Activated CD8-positive, alpha-beta memory T cell treated with anti-CD3 and anti-CD28 coated beads for 1 hour (primary cell): ENCODE measurements around the gene MARCHF3.
"Not testable (repeated sequence)": the region's sequence is repeated elsewhere in the genome, so short reads cannot be mapped to it uniquely, and the experiment has no call there.

Source experiments
- DNase-seq, 2 donors: peaks; one replicate each; pipeline ENCODE4 v3.0.0-alpha.2; 2020; ENCODE audit warnings: low read depth in 1 of 2; ENCODE audit errors: extremely low read depth in 1 of 2

MARCHF3 gene

DNA sequence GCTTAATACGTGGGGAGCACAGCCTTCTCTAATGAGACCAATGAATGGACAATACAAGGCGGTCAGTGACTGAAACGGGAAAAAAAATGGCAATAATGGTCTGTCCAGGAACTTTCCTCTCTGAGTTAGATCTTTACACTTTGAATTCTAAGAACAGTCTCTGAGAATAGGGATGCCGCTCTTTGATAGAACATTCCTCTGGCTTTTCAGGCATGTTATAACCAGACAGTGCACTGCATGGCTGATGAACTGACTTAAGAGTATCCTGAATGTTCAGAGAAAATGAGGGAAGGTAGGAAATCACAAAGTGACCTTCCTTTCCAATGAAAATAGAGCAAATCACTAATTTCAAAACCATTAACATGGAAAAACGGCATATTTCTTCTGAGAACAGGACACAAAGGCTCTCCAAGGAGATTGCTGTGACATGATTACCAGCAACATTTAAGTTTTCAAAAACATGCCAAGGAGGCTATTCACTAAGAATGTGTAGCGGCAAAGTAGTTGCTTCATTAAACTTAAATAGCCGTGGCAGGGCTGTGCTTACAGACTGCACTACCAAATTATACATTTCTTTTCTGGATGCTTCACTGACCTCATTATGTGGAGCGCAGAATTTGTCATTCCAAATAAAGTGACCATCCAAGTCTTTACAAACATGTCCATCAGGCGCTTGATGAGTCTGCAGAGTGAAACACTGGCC is 105.9 kb downstream of the MARCHF3 start:
- DNase-seq = no peak

DNA sequence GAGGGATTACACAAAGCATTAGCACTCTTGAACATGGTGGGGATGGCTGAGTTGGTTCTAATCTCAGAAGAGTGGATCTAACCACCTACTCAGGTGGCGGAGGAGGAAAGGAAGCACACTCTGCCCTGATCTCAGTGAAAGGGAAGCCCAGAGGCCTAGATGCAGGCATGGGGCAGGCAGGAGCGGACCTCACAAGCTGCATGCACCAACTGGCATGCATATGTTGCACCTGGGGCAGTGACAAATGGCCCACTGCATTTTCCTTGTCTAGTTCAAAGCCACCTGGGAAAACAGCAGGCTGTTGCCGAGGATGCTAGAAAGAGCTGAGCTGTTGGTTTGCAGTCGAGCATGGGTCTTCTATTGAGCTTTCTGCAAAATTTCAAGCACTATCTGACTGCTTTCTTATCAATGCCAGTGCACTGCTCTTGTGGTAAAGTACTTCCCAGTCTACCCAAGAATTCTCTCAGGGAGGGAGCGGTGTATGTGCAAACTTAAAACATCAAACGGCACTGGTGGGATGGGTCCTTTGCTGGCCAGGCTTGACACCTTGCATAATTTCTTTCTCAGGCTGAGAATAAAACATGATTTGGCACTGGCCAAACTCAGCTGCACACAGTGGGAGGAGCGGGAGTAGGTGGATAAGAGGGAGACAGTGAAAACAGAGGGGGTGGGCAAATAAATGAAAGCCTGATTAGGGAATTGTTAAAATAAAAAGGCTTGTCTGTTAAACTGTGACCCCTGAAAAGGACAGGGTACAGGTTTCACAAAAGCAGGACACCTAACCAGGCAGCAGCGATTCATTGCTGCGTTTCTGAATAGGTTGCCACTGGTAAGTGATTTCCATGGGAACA is 108.9 kb downstream of the MARCHF3 start:
- DNase-seq = no peak

DNA sequence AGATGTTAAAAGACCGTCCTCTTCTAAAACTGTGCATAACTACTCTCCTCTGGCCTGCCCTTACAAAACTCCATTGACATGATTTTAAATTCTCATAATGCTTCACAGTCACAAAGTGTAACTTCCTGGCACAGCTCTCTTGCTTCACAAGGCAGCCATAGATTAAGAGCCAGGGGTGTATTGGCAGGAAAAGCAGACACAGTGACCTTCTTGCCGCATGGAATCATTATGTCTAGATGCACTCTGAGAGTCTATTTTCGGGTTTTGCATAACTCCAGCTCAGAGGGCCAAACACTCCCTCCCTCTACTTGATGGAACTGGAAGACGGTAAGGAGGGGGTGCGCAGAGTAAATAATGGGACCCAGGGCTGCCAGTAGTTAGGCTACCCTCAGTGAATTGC is 110.1 kb downstream of the MARCHF3 start:
- no peak for DNase-seq

DNA sequence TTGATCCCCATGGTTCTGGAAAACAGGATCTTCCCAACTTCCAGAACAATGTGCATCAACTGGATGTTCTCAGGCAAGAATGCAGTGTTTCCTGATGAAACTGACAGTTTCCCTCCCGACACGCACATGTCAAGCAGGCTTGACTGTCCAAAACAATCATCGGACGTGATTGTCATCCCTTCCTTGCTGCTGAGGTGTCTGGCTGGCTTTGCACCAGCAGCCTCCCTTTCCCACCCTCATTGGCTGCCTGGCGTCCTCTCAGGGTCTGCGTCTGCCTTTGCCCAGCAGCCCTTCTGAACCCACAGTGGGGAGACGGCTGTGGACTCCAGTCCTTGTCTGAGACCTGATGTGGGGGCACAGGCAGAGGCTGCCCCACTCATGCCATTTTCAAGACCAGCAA is 110.8 kb downstream of the MARCHF3 start:
- DNase-seq = no peak

DNA sequence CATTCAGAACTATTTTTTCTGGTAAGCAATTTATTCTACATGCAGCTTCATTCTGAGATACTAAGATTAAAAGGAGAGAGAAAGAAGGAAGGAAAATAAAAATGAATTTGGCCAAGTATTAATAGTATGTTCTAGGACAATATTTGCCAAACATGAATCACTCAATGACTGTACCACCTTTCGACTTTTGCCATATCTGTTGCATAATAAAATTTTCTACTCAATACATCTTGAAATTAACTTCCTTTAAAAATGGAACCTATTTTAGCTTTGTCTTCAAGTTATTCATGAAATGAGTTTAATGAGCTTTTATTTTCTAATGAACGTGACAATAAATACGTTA is 111.8 kb downstream of the MARCHF3 start:
- DNase-seq = no peak

DNA sequence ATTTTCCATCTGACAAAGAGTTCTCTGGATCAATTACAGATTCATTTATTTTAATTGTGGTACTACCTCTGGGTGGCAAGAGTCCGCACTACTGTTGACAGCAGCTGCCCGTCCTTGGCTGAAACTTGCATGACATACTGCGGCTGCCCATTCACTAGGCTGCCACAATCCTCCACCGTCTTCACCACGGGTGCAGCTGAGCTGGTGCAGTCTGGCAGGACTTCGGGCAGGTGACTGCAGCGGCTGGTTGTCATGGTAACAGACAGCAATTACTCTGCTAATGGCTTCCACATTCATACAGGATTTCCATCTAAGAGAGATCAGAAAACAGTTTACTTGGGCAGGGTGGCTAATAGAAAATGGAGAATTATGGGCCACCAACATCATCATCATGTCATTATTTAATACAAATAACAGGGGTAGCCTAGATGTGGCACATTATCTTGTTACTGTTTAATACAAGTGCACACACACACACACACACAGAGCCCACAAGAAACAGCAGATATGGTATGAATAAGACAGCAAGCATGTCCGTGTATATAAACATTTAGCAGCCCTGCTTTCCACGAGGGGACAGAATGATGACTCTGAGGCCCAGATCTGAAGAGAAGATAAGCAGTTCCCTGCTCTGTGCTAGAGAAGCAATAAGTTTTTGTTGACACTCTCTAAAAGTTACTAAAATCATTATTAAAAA is 112.3 kb downstream of the MARCHF3 start:
- DNase-seq = no peak

DNA sequence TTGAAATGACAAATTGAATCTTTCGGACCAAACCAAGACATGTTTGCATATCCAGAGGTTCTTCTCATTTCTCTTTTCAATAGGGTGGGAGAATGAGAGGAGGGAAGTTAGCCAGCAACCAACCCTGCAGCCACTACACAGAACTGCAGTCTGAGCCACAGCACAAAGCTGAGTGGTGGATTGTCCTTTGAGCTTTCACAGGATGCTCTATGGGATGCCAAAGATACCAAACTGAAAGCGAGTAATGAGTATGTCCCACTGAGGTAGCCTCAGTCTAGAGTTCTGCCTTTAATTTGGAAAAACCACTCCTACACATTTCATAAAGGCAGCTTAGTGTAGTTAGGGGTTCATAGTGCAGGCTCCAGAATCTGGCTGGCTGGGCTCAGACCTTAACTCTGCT is 114.9 kb downstream of the MARCHF3 start:
- DNase-seq = no peak

DNA sequence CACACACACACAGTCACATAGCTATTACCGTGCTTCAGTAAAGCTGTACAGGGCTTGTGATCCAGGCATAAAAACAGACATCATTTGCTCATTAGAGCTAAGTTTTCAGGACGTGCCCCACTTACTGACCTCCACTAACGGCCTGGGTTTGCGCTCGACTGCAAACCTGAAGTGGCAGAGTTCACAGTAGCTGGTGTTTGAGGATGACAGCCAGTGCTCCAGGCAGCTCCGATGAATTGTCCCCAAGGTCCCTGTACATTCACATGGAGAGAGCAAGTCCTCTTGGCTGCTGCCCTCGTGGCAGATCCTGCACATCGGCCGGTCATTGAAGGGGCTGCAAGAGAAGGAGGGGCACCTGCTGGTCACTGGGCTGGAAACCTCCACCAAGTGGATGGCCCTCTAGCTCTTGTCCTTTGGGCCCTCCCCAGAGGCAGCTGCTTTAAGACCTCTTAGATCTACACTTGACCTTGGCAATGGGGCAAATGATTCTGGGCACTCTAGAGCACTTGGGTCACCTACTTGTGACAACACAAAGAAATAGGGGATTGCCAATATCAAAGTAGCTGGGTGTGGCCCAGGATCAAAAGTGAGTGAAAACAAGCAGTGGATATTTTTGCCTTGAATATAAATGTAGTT is 115.4 kb downstream of the MARCHF3 start:
- no peak for DNase-seq

DNA sequence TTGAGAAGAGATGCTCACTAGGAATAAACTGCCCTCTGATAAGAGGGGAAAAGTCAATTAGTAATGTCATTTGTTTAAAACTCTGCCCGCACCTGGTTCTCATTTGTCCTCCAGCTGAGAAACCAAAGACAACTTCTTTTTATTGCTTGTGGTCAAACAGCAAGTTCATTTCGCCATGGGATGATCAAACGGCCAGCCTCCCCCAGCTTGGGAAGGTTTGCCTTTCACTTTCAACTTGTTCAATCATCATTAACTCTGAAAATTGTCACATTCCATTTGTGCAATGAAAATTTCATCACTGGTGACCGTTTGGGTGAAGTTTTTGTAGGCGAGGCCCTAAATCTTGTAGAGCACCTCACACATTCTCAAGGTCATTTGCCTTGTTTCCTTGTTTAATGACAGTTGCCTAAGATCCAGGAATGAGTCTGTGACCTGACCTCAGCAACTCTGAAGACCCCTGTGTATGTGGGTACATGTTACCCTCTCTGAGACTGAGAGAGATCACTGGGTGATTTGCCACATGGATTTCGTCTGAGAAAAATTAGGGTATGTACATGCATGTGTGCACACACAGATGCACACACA is 117.7 kb downstream of the MARCHF3 start:
- DNase-seq = no peak

DNA sequence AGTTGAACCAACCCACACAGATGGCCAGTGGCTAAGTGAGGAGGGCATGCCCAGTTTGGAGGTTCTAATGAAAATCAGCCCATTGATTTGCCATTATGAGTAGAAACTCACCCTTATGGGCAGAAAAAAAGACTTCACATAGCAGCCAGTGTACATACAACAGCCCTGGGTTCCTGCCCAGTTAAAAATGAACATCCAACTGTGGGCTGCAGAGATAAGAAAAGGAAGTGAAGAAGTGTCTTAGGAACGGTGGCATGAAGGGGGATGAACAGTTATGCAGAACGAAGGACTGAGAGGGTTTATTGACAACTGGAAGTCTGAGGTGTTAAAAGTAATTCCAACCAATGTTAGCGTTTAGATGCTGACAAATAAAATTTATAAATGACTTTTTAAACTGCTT is 118.4 kb downstream of the MARCHF3 start:
- no peak for DNase-seq

DNA sequence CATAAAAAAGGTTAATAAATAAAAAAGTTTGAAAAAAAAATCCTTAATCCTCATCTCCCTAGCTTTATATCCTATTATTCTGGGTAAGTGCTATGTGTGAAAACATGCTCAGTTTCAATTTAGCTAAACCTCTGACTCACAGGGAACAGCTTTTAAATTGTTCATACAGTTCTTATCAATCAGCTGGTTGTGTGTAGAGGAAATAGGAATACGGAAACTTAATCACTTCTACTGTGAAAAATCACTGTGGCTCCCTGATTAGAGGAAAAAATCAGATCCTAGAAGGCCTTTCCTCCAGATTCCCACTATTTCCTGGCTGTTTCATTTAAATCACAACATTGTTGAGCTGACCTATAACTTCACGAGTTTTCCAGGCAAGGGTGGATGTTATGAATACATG is 120.5 kb downstream of the MARCHF3 start:
- no peak for DNase-seq

DNA sequence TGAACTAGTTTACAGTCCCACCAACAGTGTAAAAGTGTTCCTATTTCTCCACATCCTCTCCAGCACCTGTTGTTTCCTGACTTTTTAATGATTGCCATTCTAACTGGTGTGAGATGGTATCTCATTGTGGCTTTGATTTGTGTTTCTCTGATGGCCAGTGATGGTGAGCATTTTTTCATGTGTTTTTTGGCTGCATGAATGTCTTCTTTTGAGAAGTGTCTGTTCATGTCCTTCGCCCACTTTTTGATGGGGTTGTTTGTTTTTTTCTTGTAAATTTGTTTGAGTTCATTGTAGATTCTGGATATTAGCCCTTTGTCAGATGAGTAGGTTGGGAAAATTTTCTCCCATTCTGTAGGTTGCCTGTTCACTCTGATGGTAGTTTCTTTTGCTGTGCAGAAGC is 126.0 kb downstream of the MARCHF3 start:
- DNase-seq = not testable (repeated sequence)

DNA sequence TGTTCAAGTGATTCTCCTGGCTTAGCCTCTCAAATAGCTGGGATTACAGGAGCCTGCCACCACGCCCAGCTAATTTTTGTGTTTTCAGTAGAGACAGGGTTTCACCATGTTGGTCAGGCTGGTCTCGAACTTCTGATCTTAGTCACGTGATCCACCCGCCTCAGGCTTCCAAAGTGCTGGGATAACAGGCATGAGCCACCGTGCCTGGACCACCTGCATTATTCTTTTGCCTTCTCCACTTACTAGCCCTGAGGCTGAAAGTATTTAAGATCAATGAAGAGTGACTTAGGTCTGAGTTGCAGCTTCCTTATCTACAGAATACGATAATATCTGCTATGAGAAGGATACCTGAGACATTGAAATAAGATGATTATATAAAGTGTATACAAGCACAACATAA is 129.6 kb downstream of the MARCHF3 start:
- DNase-seq = no peak

DNA sequence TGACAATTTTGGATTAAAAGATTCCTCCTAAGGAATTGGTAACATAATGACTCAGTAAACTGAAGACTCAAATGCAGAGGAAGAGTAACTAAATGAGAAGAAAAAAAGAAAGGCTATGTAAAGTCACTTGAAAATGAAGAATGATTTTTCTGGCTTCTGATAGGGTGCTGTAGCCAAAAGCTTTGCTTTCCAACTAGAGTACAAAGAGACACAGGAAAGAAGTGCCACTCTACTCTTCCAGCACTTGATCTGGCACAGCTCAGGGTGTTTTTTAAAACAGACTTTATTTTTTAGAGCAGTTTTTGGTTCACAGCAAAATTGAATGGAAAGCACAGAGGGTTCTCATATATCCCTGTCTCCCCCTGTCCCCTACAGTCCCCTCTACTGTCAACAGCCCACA is 130.9 kb downstream of the MARCHF3 start:
- DNase-seq = no peak

DNA sequence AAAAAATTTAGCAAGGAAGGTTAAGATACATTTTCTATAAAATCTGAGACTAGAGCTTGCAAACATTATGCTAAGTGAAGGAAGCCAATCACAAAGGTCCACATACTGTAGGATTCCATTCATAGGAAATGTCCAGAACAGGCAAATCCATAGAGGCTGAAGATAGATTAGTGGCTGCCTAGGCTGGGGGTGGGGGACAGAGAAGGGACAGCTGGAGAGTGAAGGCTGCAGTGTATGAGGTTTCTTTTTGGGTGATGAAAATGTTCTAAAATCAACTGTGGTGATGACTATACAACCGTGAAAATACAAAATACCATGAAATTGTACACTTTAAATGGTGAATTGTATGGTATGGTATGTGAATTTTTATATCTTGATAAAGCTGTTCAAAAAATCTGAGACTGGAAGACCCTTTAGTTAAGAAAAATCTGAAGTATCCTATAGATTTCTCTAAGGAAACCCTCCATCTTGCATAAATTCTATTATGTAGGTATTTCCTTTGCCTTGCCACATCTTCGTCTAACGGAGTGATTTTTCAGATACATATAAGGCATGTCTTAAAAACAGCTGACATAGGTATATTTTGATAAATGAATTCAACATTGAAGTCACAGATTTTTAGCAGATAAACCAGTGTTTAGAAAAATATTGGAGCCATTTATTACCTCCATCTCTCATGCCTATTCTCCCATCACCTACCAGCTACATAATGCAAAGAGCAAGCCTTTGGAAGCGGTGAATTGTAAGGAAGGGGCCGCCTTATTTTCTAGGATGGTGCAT is 132.3 kb downstream of the MARCHF3 start:
- no peak for DNase-seq

DNA sequence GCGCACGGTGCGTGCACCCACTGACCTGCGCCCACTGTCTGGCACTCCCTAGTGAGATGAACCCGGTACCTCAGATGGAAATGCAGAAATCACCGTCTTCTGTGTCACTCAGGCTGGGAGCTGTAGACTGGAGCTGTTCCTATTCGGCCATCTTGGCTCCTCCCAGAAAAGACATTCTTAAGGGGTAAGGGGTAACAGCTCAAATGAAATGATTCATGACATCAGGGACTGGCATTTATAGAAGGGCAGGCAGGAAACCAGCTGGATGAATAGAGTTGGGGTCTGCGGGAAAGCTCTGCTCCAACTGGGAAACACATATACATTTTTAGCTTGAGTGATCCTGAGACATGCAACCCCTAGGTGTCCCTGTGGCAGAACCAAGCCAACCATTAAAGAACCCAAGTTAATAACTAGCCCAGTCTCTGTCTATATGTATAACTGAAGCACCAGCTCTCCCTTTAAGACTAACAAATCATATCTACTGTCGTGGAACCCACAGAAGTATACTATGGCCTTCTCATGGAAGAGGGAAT is 134.1 kb downstream of the MARCHF3 start:
- DNase-seq = no peak

DNA sequence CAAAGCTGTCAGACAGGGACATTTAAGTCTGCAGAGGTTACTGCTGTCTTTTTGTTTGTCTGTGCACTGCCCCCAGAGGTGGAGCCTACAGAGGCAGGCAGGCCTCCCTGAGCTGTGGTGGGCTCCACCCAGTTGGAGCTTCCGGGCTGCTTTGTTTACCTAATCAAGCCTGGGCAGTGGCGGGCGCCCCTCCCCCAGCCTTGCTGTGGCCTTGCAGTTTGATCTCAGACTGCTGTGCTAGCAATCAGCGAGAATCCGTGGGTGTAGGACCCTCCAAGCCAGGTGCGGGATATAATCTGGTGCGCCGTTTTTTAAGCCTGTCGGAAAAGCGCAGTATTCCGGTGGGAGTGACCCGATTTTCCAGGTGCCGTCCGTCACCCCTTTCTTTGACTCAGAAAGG is 134.6 kb downstream of the MARCHF3 start:
- DNase-seq = not testable (repeated sequence)

DNA sequence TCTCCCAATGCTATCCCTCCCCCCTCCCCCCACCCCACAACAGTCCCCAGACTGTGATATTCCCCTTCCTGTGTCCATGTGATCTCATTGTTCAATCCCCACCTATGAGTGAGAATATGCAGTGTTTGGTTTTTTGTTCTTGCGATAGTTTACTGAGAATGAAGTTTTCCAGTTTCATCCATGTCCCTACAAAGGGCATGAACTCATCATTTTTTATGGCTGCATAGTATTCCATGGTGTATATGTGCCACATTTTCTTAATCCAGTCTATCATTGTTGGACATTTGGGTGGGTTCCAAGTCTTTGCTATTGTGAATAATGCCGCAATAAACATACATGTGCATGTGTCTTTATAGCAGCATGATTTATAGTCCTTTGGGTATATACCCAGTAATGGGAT is 139.9 kb downstream of the MARCHF3 start:
- DNase-seq = not testable (repeated sequence)

DNA sequence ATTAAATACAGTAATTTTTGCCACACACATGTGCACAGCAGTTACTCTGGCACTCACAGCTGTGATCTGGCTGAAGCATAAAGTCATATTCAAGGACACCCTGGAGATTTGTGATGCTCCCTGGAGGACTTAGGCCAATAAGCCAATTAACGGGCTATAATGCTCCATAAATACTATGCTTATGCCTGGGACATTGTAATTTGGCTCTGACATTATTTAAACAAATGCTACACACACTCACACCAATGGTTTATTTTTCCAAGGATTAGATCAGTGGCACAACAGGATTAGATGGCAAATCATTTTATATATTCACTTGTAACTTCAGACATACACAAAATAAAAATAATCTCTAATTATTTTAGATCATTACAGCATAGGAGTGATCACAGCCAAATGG is 142.2 kb downstream of the MARCHF3 start:
- DNase-seq = no peak

DNA sequence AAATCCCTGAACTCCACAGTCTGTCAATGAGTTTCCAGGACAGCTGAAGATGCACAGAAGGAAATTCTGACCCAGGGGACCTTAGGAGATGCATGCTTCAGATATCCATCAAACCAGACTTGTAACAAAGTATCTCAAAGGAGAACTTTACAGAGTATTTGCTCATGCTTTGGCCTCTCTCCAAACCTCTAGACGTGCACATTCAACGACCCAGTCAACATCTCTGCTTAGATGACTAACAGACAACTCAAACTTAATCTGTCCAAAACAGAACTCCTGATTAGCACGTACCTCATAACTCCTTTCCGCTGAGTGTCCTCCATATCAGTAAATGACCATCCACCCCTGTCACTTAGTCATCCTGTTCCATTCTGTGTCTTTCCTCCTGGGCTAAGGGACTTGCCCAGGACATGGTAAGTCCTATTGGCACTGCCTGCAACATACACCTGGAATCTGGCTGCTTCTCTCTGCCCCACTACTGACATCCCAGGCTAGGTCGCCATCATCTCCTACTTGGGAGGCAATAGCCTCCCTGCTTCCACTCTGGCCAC is 146.0 kb downstream of the MARCHF3 start:
- no peak for DNase-seq
